Superior temporal gyrus (tissue), 1 donor: Measurements from ENCODE around the gene FOXP1.

Experiments used
- DNase-seq: peaks from one replicate; pipeline ENCODE4 v3.0.0-alpha.2; 2016; ENCODE audit errors: extremely low spot score

FOXP1 gene

GRCh38 chr3:71307991-71308697, 275.4 kb downstream of the FOXP1 start:
- DNase-seq = peak; percentile 65

- DNase-seq = peak; percentile 80
Measured at GRCh38 chr3:71305231-71306206, 278.0 kb downstream of the FOXP1 start.

GRCh38 chr3:71304684-71305083, 278.8 kb downstream of the FOXP1 start:
- DNase-seq = peak; percentile 72

GRCh38 chr3:71304247-71304646, 279.3 kb downstream of the FOXP1 start:
- DNase-seq = no peak

GRCh38 chr3:71303627-71304200, 279.8 kb downstream of the FOXP1 start:
- DNase-seq = no peak

GRCh38 chr3:71302604-71303003, 280.9 kb downstream of the FOXP1 start:
- DNase-seq = no peak

GRCh38 chr3:71300951-71301393, 282.6 kb downstream of the FOXP1 start:
- DNase-seq = no peak

GRCh38 chr3:71299160-71299559, 284.4 kb downstream of the FOXP1 start:
- DNase-seq = no peak

- no peak for DNase-seq
Measured at GRCh38 chr3:71294919-71295318, 288.6 kb downstream of the FOXP1 start.

- no peak for DNase-seq
Measured at GRCh38 chr3:71290301-71290700, 293.2 kb downstream of the FOXP1 start.

- no peak for DNase-seq
Measured at GRCh38 chr3:71288269-71288930, 295.1 kb downstream of the FOXP1 start.

GRCh38 chr3:71285086-71285485, 298.4 kb downstream of the FOXP1 start:
- no peak for DNase-seq

- no peak for DNase-seq
Measured at GRCh38 chr3:71282976-71283375, 300.6 kb downstream of the FOXP1 start.

GRCh38 chr3:71281280-71281679, 302.2 kb downstream of the FOXP1 start:
- DNase-seq = no peak

GRCh38 chr3:71277341-71277740, 306.2 kb downstream of the FOXP1 start:
- DNase-seq = no peak

GRCh38 chr3:71276531-71276930, 307.0 kb downstream of the FOXP1 start:
- DNase-seq = no peak

- no peak for DNase-seq
Measured at GRCh38 chr3:71273453-71273852, 310.1 kb downstream of the FOXP1 start.

GRCh38 chr3:71271596-71271995, 311.9 kb downstream of the FOXP1 start:
- DNase-seq = no peak

- DNase-seq = no peak
Measured at GRCh38 chr3:71269906-71270305, 313.6 kb downstream of the FOXP1 start.

GRCh38 chr3:71268462-71268999, 315.0 kb downstream of the FOXP1 start:
- no peak for DNase-seq

- no peak for DNase-seq
Measured at GRCh38 chr3:71266875-71267274, 316.7 kb downstream of the FOXP1 start.
